Mesodermal cell (in vitro differentiated cells): Measurements from ENCODE around the gene MAGI1.

ENCODE experiments used
- H3K27ac ChIP-seq: 2 replicates; pipeline ENCODE4 v1.7.0; 2013; ENCODE audit warnings: mild to moderate bottlenecking, low read depth, low read length, moderate library complexity; ENCODE audit not compliant: severe bottlenecking
- H3K36me3 ChIP-seq: 2 replicates; pipeline ENCODE4 v1.7.1; 2013; ENCODE audit warnings: mild to moderate bottlenecking, low read length, moderate library complexity; ENCODE audit not compliant: control insufficient read depth, insufficient read depth
- H3K4me1 ChIP-seq: one replicate; pipeline ENCODE4 v1.7.1; 2013; ENCODE audit warnings: mild to moderate bottlenecking, low read length; ENCODE audit not compliant: insufficient read depth, control insufficient read depth, poor library complexity, severe bottlenecking
- H3K4me3 ChIP-seq: 2 replicates; pipeline ENCODE4 v1.7.0; 2013; ENCODE audit warnings: low read length, control low read depth, mild to moderate bottlenecking; ENCODE audit not compliant: insufficient read depth, poor library complexity, severe bottlenecking; ENCODE audit errors: extremely low read depth
- H3K9me3 ChIP-seq: 2 replicates; pipeline ENCODE4 v1.7.1; 2013; ENCODE audit warnings: mild to moderate bottlenecking, low read length, moderate library complexity; ENCODE audit not compliant: control insufficient read depth
- WGBS, 2 experiments: methylation state at CpG; one replicate each; pipeline ENCODE4 v1.1.5; 2013; ENCODE audit warnings: missing lambda C conversion rate in 2 of 2; ENCODE audit not compliant: insufficient coverage in 2 of 2; 5-methylcytosine and 5-hydroxymethylcytosine counted together

The MAGI1 gene

DNA sequence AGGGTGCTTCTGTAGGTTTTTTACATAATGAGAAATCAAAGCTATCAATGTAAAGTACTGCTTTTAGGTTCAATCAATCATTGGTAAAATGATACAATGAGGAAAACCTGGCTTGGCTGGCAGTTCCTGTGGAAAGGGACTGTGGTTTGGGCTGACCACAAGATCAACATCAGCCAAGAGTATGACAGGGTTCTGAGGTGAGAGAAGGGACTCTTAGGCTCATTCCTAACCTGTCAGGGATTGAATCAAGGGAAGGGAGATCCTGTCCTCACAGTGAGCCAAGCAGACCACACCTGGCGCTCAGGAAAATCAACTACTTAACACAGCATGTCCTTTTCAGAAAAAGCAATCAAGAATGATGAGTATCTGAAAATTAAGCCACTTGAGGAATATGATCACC lies 111.1 kb downstream of the MAGI1 start:
- WGBS, 2 experiments, result 80% methylated on average over 1 of the region's 1 CpG; no CpG with 5 or more reads in 1 of the 2 experiments
- Histone ChIP-seq H3K4me1 (no peaks in the 10 kb centered on the region), H3K4me3 (no peak overlapping the region), H3K9me3 (no peaks in the 10 kb centered on the region), H3K36me3 (no peaks in the 10 kb centered on the region), H3K27ac (no peak overlapping the region)

DNA sequence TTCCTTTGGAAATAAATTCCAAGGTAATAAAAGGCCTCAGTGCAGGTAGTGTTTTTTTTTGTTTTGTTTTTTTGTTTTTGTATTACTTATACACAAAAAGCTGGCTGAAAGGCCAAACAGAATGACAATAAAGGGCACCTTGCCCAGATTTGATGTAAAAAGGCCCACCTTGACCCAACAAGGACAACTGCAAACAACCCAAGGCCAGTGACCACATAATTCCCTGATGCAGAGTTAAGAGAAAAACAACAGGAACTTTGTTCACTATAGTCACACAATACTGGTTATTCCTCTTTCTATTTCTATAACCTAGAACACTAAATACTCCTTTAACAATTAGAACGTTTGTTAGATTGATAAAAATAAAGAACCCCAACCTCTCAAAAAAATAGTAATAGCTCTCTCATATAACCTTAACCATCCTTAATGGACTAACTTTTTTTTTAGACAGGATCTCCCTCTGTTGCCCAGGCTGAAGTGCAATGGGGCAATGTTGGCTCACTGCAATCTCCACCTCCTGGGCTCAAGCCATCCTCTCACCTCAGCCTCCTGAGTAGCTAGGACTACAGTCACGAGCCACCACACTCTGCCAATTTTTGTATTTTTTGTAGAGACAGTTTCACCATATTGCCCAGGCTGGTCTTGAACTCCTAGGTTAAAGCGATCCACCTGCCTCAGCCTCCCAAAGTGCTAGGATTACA lies 113.3 kb downstream of the MAGI1 start:
- no peak overlapping the region for H3K27ac ChIP-seq
- WGBS, 2 experiments, result 87% methylated on average over 2 of the region's 3 CpGs; no CpG with 5 or more reads in 1 of the 2 experiments
- H3K36me3 ChIP-seq, result no peaks in the 10 kb centered on the region
- no peaks in the 10 kb centered on the region for H3K9me3 ChIP-seq
- no peak overlapping the region for H3K4me3 ChIP-seq
- no peaks in the 10 kb centered on the region for H3K4me1 ChIP-seq

DNA sequence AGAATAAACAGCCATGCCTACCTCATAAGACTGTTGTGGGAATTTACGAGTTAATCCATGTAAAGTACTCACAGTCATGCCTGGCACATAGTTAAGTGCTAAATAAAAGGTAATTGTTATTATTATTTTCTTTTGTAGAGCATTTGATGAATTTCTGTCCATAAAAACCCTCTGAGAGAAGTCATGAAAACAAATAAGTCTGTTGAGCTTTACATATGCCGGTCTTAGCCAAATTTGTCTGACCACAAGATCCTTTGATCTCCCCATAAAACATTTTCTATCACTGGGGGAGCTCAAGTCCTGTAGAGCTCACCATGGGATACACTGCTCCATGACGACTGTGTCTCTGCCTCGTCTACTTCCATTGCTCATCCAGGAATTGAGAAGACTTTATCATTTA lies 114.0 kb downstream of the MAGI1 start:
- WGBS, 2 experiments, result 57 to 89% methylated on average over 1 to 2 of the region's 4 CpGs
- no peaks in the 10 kb centered on the region for H3K9me3 ChIP-seq
- no peak overlapping the region for H3K27ac ChIP-seq
- no peak overlapping the region for H3K4me3 ChIP-seq
- H3K36me3 ChIP-seq, result no peaks in the 10 kb centered on the region
- H3K4me1 ChIP-seq, result no peaks in the 10 kb centered on the region

DNA sequence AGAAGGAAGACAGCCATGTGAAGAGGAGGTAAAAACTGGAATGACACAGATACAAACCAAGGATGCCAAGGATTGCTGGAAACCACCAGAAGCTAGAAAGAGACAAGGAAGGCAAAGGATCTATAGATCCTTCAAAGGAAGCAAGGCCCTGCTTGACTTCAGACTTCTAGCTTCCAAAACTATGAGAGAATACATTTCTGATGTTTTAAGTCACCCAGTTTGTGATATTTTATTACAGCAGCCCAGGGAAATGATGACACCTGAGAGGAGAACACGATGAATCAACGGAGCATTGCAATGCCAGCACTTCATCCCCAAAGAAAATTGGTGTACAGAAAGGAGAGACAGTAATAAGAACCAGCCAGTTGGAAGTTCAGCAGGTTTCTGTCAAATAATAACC lies 116.3 kb downstream of the MAGI1 start:
- H3K9me3 ChIP-seq, result peaks cover 8% of the 10 kb centered on the region
- H3K4me1 ChIP-seq, result no peaks in the 10 kb centered on the region
- H3K27ac ChIP-seq, result no peak overlapping the region
- H3K36me3 ChIP-seq, result no peaks in the 10 kb centered on the region
- H3K4me3 ChIP-seq, result no peak overlapping the region
- WGBS, 2 experiments, result 100% methylated on average over 1 to 2 of the region's 2 CpGs

DNA sequence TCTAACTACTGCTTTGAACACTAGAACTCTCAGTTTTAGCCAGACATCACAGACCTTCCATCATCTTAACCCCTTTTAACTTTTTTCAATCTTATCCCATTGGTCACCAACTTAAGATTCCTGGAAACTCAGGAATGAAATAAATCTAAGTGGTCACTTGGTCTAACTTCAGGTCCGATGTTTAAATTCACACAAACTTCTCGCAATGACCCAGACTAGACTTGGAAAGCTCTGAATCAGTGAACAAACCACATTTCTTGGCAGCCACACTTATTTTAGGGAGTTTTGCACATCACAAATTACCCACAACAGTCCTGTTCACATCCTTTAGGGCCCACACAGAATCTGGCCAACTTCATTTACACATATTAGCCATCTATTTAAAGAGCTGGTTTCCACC lies 118.9 kb downstream of the MAGI1 start:
- Histone ChIP-seq H3K9me3 (peaks cover 9% of the 10 kb centered on the region), H3K4me3 (no peak overlapping the region), H3K36me3 (no peaks in the 10 kb centered on the region), H3K4me1 (no peaks in the 10 kb centered on the region), H3K27ac (no peak overlapping the region)
- WGBS, 2 experiments, result 100% methylated on average over 2 of the region's 2 CpGs

DNA sequence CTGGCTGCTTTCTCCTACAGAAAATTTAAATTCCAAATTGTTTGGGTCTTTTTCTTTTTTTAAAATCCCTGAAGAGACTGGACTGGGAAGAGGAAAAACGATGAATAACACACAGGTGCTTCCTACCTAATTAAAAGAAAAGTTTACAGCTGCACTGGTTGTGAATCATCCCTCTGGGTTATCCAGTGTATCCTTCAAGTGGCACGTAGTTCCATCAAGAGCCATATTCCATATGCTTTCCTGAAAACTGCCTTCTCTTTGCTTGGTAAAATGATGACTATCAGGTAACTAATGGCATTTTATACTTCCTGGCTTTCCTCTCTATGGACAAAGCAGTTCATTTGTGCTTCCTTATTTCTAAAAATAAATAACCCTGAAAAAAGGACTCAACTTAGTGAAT lies 123.2 kb downstream of the MAGI1 start:
- H3K4me1 ChIP-seq, result no peaks in the 10 kb centered on the region
- H3K4me3 ChIP-seq, result no peak overlapping the region
- WGBS, 2 experiments, result 100% methylated on average over 1 to 2 of the region's 2 CpGs
- H3K27ac ChIP-seq, result no peak overlapping the region
- H3K36me3 ChIP-seq, result no peaks in the 10 kb centered on the region
- peaks cover 9% of the 10 kb centered on the region for H3K9me3 ChIP-seq

DNA sequence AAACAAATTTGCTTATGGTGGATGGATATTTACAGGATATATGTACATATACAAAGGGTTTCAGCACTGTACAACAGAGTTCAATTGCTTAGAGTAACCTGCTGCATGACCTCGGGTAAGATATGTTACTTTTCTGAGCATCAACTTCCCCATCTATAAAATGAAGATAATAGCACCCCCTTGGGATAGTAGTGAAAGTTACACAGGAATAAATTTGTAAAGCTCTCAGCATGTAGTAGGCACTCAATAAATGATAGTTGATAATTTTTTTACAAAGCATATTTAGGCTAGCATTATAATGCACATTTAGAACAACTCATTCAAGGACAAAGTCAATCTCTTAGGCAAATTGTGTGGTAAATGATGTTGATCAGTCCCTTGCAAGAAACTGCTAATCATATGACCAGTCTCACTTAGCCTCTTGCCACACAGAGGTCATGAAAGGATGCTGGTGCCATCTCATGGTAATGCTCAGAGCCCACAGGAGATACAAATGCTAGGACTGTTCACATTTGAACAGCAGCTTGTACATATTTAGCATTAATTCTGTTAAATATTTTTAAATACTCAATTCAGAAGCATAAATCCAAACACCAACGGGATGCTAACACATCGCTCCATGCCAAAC lies 123.9 kb downstream of the MAGI1 start:
- Histone ChIP-seq H3K4me1 (no peaks in the 10 kb centered on the region), H3K9me3 (peaks cover 9% of the 10 kb centered on the region), H3K4me3 (no peak overlapping the region), H3K36me3 (no peaks in the 10 kb centered on the region), H3K27ac (no peak overlapping the region)
- WGBS, 2 experiments, result 89 to 100% methylated on average over 2 of the region's 3 CpGs

DNA sequence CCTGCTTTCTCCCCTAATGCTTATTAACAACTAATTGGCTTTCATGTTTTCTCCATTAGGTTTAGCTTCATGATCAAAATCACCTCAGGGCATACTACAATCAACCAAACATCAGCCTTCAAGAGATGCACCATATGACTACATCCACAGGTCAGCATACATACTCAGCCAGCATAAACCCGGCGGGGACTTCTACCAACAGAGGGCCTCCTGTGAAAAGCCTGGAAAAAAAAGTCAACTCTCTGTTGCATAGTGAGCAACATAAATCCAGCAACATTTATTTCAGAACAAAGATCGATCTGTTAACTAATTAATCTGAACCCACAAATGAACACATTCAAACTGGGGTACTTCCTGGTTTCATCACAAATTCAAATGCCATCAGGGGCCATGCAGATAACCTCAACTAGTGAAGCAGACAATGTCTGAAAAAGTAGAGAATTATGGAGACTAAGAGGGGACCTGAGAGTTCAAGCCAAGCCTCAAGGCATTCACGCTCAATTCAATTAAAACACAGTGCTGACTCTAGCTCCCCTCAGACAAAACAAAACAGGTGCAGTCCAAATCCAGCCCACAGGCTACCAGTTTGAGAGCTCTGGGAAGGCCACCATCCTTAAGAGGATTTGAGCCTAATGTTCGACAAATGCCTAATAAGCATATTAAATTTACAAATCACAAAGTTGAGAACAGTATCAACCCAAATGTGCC lies 124.5 kb downstream of the MAGI1 start:
- Histone ChIP-seq H3K27ac (no peak overlapping the region), H3K9me3 (peaks cover 9% of the 10 kb centered on the region), H3K36me3 (no peaks in the 10 kb centered on the region), H3K4me1 (no peaks in the 10 kb centered on the region), H3K4me3 (no peak overlapping the region)
- 78 to 80% methylated on average over 3 to 4 of the region's 5 CpGs for WGBS, 2 experiments

DNA sequence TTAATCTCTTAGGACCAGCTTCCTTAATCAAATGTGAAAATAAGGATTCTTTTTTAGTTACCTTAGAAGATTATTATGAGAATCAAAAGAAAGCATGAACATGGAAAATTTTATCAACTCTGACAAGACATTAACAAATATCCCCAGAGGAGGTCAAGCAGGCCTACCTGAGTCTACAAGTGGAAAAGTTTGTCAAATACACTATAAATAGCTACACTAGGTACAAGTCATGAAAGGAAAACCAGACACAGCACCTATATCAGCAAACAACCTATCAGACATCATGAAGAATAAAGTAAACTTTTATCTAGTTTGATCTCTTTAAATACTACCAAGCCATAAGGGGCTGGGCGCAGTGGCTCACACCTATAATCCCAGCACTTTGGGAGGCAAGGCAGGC lies 126.1 kb downstream of the MAGI1 start:
- H3K36me3 ChIP-seq, result no peaks in the 10 kb centered on the region
- peaks cover 3% of the 10 kb centered on the region for H3K4me1 ChIP-seq
- H3K9me3 ChIP-seq, result peaks cover 3% of the 10 kb centered on the region
- 90 to 100% methylated on average over 1 of the region's 1 CpG for WGBS, 2 experiments
- H3K27ac ChIP-seq, result no peak overlapping the region
- no peak overlapping the region for H3K4me3 ChIP-seq

DNA sequence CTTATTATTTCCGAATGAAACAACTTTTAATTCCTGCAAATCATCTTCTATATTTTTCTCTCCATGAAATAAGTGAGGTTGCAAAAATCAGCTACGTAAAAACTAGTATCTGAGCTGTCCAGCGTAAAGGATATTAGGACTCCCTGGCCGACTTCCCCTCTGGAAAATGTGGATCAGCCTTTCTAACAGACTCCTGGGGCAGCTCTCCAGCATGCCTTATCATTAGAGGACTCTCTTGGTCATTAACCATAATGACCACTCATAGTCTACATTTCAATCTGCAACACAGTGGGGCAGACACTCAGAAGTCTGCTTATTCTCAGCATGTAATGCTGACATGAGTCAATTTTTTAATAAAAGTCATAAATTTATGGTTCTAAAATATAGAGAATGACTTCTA lies 130.1 kb downstream of the MAGI1 start:
- H3K4me1 ChIP-seq, result peaks cover 5% of the 10 kb centered on the region
- no peak overlapping the region for H3K4me3 ChIP-seq
- WGBS, 2 experiments, result 93 to 96% methylated on average over 4 of the region's 4 CpGs
- no peak overlapping the region for H3K27ac ChIP-seq
- H3K36me3 ChIP-seq, result no peaks in the 10 kb centered on the region
- no peaks in the 10 kb centered on the region for H3K9me3 ChIP-seq
